LNCaP clone FGC (cell line): Measurements from ENCODE around the gene HMX3.

Source experiments
- DNase-seq: peaks from one replicate; pipeline ENCODE4 v3.0.0-alpha.2; 2011; ENCODE audit warnings: low read depth
- H3K4me3 ChIP-seq: 2 replicates; pipeline ENCODE4 v1.5.1; 2011; ENCODE audit warnings: mild to moderate bottlenecking, low read depth, low read length, control low read depth
- TF ChIP-seq, protein P1 (sequence below): IDR thresholded peaks from 2 replicates; pipeline ENCODE4 v1.5.1; 2012; ENCODE audit warnings: mild to moderate bottlenecking; ENCODE audit not compliant: control insufficient read depth, insufficient read depth; ENCODE audit errors: extremely low read depth

HMX3 gene

DNA sequence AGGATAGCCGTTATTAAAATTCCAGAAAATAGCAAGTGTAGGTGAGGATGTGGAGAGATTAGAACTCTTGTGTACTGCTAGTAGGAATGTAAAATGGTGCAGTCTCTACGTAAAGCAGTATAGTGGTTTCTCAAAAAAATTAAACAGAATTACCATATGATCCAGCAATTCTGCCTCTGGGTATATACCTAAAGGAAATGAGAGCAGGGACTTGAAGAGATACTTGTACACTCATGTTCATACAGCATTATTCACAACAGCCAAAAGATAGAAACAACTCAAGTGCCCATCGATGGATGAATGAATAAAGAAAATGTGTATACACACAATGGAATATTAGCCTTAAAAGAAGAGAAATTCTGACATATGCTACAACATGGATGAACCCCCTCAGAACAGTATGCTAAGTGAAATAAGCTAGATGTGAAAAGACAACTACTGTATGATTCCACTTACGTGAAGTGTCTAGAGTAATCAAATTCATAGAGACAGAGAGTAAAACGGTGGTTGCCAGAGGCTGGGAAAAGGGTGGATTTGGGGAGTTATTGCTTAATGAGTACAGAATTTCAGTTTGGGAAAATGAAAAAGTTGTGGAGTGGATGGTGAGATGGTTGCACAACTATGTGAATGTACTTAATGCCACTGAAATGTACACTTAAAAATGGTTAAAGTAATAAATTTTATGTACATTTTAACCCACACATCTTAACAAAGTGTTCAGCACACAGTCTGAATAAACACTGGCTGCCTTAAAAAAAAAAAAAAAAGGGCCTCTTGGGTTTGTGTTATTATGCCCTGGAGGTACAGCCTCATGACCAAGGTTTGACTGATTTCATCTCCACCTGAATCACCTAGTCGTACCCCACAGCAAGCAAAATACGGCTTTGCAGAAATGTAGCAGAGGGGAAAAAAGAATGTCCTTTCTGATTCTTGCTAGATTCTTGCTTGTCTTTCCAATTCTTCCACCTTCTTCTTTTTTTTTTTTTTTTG lies 44.6 kb downstream of the HMX3 start:
- TF ChIP-seq, protein P1, sequence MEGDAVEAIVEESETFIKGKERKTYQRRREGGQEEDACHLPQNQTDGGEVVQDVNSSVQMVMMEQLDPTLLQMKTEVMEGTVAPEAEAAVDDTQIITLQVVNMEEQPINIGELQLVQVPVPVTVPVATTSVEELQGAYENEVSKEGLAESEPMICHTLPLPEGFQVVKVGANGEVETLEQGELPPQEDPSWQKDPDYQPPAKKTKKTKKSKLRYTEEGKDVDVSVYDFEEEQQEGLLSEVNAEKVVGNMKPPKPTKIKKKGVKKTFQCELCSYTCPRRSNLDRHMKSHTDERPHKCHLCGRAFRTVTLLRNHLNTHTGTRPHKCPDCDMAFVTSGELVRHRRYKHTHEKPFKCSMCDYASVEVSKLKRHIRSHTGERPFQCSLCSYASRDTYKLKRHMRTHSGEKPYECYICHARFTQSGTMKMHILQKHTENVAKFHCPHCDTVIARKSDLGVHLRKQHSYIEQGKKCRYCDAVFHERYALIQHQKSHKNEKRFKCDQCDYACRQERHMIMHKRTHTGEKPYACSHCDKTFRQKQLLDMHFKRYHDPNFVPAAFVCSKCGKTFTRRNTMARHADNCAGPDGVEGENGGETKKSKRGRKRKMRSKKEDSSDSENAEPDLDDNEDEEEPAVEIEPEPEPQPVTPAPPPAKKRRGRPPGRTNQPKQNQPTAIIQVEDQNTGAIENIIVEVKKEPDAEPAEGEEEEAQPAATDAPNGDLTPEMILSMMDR, result no peak
- H3K4me3 ChIP-seq, result no peak overlapping the region
- DNase-seq, result no peak

DNA sequence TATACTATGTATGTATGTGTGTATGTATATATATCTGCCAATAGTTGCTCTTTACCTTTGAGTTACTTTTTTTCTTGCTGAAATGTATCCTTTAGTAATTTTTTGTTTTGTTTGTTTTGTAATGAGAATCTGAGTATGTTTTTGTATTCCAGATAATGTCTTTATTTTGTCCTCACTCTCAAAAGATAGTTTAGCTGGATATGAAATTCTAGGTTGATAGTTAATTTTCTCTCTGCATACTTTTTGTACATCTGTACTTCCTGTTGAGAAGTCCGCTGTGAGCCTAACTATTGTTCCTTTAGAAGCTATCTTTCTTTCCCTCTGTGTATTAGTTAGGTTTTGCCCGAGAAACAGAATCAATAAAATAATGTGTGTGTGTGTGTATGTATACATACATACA lies 48.0 kb downstream of the HMX3 start:
- TF ChIP-seq, protein P1, result no peak
- DNase-seq, result no peak
- H3K4me3 ChIP-seq, result no peak overlapping the region

DNA sequence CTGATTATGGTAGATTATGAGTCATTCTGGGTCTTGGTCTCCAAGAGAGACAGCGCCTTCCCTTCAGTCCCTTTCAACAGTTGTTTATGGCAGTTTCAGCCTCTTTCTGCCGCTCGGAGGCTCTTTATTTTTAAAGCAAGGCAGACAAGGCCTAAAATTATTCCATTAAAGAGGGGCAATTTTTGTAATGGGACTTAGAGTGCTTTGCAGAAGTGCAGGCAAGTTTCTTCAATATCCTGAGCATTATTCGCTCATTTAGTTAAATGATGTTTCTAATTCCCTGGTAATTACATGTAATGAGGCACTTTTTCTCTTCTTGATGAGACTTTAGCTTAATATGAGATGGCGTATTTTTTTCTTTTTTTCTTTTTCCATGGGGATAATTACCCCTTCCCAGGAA lies 52.0 kb downstream of the HMX3 start:
- DNase-seq, result no peak
- TF ChIP-seq, protein P1, result no peak
- H3K4me3 ChIP-seq, result no peak overlapping the region
